Measurements from ENCODE around the gene LDHD. TPM values are rescaled to one million over a fixed set of nuclear protein-coding genes. Genes with fewer than 3 reads are reported as not detected.

The LDHD gene
- total and polyA plus RNA-seq, 10 of the 15 experiments (the other 5 are each of a cell fraction or from before 2014, with no cell fraction given) = 0.10 to 0.12 TPM; not detected in 8

DNA sequence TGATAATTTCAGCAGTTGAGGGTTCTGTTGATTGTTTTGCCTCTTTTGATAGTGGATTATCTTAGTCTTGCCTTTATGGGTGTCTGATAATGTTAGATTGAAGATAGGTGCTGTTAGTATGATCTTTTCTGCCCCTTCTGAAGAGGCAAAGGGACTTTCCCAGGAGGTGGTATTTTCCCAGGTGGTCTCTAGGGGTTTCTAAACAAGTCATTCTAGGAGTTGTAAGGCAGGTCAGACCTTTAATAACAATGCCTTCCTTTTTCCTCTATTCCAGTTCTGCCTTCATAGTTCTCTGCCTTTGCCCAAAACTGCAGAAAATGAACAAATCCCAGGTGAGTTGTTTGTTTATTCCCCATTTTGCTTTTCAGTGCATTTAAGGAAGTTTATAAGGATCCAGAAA is 36.1 kb upstream of the LDHD start (continued):
- TF ChIP-seq RUNX3 (IDR thresholded peaks at IDR 0.05; ENCODE audit: low read length) (peak; percentile 61), MEF2A (IDR thresholded peaks at IDR 0.05; ENCODE audit: insufficient read depth, low read depth, low read length) (0 out of 2 replicates have a peak, but pooled peaks have one; percentile 20), ZNF207 (IDR thresholded peaks at IDR 0.05; ENCODE audit: borderline replicate concordance) (no peak), KLF5 (IDR thresholded peaks at IDR 0.05; ENCODE audit: partially characterized antibody) (no peak), BHLHE40 (IDR thresholded peaks at IDR 0.05; ENCODE audit: borderline replicate concordance in 1 of 2, low read depth in 2 of 2, low read length in 1 of 2) (no peak), ZNF24 (IDR thresholded peaks at IDR 0.05) (no peak), TCF7 (IDR thresholded peaks at IDR 0.05; ENCODE audit: borderline replicate concordance) (0 out of 2 replicates have a peak, but pooled peaks have one; percentile 39), MYB (IDR thresholded peaks at IDR 0.05; ENCODE audit: borderline replicate concordance, low read depth, low read length) (no peak), RELA (IDR thresholded peaks at IDR 0.05; ENCODE audit: borderline replicate concordance, partially characterized antibody) (peak; percentile 95), BCL11A (IDR thresholded peaks at IDR 0.05; ENCODE audit: low read depth, low read length) (peak; percentile 80), POLR2A (IDR thresholded peaks at IDR 0.05; ENCODE audit: low read depth, low read length) (no peak), PML (IDR thresholded peaks at IDR 0.05; ENCODE audit: low read length) (no peak), SMAD5 (IDR thresholded peaks at IDR 0.05; ENCODE audit: low read depth) (no peak), DPF2 (IDR thresholded peaks at IDR 0.05) (peak; percentile 75), BRCA1 (IDR thresholded peaks at IDR 0.05; ENCODE audit: low read depth, low read length) (no peak), SMAD1 (IDR thresholded peaks at IDR 0.05; ENCODE audit: low read depth, partially characterized antibody) (no peak), ASH2L (IDR thresholded peaks at IDR 0.05; ENCODE audit: borderline replicate concordance, low read depth) (no peak), EP300 (IDR thresholded peaks at IDR 0.05; ENCODE audit: borderline replicate concordance in 1 of 2, control insufficient read depth in 1 of 2, low read depth in 2 of 2, low read length in 2 of 2) (peak; percentile 22 to 73; a peak in 2 of 4 replicates), CHD2 (IDR thresholded peaks at IDR 0.05; ENCODE audit: borderline replicate concordance, low read depth, low read length) (no peak), TCF12 (IDR thresholded peaks at IDR 0.05; ENCODE audit: low read depth, low read length) (no peak)
- TF ChIP-seq, protein P1, sequence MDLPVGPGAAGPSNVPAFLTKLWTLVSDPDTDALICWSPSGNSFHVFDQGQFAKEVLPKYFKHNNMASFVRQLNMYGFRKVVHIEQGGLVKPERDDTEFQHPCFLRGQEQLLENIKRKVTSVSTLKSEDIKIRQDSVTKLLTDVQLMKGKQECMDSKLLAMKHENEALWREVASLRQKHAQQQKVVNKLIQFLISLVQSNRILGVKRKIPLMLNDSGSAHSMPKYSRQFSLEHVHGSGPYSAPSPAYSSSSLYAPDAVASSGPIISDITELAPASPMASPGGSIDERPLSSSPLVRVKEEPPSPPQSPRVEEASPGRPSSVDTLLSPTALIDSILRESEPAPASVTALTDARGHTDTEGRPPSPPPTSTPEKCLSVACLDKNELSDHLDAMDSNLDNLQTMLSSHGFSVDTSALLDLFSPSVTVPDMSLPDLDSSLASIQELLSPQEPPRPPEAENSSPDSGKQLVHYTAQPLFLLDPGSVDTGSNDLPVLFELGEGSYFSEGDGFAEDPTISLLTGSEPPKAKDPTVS (IDR thresholded peaks at IDR 0.05; ENCODE audit: low read depth, low read length) = no peak
- TF ChIP-seq, protein P2, sequence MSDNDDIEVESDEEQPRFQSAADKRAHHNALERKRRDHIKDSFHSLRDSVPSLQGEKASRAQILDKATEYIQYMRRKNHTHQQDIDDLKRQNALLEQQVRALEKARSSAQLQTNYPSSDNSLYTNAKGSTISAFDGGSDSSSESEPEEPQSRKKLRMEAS (IDR thresholded peaks at IDR 0.05; ENCODE audit: low read depth, low read length) = no peak
- TF ChIP-seq, protein P3, sequence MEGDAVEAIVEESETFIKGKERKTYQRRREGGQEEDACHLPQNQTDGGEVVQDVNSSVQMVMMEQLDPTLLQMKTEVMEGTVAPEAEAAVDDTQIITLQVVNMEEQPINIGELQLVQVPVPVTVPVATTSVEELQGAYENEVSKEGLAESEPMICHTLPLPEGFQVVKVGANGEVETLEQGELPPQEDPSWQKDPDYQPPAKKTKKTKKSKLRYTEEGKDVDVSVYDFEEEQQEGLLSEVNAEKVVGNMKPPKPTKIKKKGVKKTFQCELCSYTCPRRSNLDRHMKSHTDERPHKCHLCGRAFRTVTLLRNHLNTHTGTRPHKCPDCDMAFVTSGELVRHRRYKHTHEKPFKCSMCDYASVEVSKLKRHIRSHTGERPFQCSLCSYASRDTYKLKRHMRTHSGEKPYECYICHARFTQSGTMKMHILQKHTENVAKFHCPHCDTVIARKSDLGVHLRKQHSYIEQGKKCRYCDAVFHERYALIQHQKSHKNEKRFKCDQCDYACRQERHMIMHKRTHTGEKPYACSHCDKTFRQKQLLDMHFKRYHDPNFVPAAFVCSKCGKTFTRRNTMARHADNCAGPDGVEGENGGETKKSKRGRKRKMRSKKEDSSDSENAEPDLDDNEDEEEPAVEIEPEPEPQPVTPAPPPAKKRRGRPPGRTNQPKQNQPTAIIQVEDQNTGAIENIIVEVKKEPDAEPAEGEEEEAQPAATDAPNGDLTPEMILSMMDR (IDR thresholded peaks at IDR 0.05 in 2 of 3, conservative IDR thresholded peaks at IDR 0.05 in 1 of 3; ENCODE audit: control insufficient read depth in 2 of 3, extremely low read depth in 1 of 3, insufficient read depth in 1 of 3, low read depth in 3 of 3, low read length in 3 of 3) = no peak
- TF ChIP-seq, protein P4, sequence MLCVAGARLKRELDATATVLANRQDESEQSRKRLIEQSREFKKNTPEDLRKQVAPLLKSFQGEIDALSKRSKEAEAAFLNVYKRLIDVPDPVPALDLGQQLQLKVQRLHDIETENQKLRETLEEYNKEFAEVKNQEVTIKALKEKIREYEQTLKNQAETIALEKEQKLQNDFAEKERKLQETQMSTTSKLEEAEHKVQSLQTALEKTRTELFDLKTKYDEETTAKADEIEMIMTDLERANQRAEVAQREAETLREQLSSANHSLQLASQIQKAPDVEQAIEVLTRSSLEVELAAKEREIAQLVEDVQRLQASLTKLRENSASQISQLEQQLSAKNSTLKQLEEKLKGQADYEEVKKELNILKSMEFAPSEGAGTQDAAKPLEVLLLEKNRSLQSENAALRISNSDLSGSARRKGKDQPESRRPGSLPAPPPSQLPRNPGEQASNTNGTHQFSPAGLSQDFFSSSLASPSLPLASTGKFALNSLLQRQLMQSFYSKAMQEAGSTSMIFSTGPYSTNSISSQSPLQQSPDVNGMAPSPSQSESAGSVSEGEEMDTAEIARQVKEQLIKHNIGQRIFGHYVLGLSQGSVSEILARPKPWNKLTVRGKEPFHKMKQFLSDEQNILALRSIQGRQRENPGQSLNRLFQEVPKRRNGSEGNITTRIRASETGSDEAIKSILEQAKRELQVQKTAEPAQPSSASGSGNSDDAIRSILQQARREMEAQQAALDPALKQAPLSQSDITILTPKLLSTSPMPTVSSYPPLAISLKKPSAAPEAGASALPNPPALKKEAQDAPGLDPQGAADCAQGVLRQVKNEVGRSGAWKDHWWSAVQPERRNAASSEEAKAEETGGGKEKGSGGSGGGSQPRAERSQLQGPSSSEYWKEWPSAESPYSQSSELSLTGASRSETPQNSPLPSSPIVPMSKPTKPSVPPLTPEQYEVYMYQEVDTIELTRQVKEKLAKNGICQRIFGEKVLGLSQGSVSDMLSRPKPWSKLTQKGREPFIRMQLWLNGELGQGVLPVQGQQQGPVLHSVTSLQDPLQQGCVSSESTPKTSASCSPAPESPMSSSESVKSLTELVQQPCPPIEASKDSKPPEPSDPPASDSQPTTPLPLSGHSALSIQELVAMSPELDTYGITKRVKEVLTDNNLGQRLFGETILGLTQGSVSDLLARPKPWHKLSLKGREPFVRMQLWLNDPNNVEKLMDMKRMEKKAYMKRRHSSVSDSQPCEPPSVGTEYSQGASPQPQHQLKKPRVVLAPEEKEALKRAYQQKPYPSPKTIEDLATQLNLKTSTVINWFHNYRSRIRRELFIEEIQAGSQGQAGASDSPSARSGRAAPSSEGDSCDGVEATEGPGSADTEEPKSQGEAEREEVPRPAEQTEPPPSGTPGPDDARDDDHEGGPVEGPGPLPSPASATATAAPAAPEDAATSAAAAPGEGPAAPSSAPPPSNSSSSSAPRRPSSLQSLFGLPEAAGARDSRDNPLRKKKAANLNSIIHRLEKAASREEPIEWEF (IDR thresholded peaks at IDR 0.05; ENCODE audit: insufficient replicate concordance, low read depth, low read length) = no peak
